ENCODE results near the gene TAF6L.

Gene TAF6L

DNA sequence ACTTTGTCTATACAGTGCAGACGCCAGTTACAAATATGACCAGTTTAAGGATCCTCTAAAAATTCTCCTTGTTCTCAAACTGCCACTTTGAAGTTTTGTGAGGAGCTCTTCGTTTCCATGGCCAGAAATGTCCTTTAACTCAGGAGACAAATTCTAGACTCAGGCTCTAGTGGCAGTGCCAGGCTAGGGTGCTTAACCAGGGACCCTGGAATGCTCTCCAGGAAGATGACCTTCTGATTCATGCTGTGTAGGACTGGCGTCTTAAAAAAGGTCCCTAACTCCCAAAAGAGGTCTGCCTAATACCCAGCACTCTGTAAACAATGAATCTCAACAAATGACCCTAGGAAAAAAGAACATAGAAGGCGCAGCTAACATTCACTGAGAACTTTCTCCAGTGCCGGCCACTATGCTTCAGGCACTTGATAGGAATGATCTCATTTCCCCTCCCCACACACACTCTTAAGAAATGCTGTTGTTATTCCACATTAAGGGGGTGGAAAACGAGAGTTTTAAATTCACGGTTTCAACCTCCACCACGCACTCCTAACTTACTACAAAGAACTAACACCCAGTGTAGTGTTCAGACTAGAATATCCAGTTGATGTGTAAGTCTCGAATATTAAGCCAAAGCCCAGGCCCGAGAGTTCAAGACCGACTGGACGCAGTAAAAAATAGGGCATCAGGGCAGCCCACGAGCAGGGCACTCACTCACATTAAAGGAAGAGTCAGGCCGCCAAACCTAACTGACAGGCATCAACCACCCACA, 33.3 kb downstream of the TAF6L start:
- H3K79me2 ChIP-seq (ENCODE audit: low read length) = peaks cover 29% of the 10 kb centered on the region
- no peak overlapping the region for H2AFZ ChIP-seq (ENCODE audit: low read depth, low read length)
- H3K27me3 ChIP-seq (ENCODE audit: low read depth, low read length) = no peaks in the 10 kb centered on the region
- H4K20me1 ChIP-seq (ENCODE audit: insufficient read depth, low read length) = peaks cover 12% of the 10 kb centered on the region
- peak overlapping the region; percentile 36 for H3K27ac ChIP-seq (ENCODE audit: low read length)
- peaks cover 40% of the 10 kb centered on the region for H3K36me3 ChIP-seq (replicated peaks; ENCODE audit: low read depth, low read length)
- H3K4me3 ChIP-seq (ENCODE audit: low read length) = peak overlapping the region; percentile 79
- peak overlapping the region; percentile 89 for H3K9ac ChIP-seq (ENCODE audit: low read length)
- H3K4me1 ChIP-seq (ENCODE audit: low read length) = peaks cover 35% of the 10 kb centered on the region
- peak overlapping the region; percentile 91 for H3K4me2 ChIP-seq (ENCODE audit: low read length)
- H3K9me3 ChIP-seq (ENCODE audit: insufficient read depth, low read length) = no peaks in the 10 kb centered on the region
- TF ChIP-seq EZH2phosphoT487 (IDR thresholded peaks at IDR 0.05; ENCODE audit: low read depth) = no peak
- TF ChIP-seq, protein P1, sequence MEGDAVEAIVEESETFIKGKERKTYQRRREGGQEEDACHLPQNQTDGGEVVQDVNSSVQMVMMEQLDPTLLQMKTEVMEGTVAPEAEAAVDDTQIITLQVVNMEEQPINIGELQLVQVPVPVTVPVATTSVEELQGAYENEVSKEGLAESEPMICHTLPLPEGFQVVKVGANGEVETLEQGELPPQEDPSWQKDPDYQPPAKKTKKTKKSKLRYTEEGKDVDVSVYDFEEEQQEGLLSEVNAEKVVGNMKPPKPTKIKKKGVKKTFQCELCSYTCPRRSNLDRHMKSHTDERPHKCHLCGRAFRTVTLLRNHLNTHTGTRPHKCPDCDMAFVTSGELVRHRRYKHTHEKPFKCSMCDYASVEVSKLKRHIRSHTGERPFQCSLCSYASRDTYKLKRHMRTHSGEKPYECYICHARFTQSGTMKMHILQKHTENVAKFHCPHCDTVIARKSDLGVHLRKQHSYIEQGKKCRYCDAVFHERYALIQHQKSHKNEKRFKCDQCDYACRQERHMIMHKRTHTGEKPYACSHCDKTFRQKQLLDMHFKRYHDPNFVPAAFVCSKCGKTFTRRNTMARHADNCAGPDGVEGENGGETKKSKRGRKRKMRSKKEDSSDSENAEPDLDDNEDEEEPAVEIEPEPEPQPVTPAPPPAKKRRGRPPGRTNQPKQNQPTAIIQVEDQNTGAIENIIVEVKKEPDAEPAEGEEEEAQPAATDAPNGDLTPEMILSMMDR (IDR thresholded peaks at IDR 0.05; ENCODE audit: low read depth, low read length) = no peak

DNA sequence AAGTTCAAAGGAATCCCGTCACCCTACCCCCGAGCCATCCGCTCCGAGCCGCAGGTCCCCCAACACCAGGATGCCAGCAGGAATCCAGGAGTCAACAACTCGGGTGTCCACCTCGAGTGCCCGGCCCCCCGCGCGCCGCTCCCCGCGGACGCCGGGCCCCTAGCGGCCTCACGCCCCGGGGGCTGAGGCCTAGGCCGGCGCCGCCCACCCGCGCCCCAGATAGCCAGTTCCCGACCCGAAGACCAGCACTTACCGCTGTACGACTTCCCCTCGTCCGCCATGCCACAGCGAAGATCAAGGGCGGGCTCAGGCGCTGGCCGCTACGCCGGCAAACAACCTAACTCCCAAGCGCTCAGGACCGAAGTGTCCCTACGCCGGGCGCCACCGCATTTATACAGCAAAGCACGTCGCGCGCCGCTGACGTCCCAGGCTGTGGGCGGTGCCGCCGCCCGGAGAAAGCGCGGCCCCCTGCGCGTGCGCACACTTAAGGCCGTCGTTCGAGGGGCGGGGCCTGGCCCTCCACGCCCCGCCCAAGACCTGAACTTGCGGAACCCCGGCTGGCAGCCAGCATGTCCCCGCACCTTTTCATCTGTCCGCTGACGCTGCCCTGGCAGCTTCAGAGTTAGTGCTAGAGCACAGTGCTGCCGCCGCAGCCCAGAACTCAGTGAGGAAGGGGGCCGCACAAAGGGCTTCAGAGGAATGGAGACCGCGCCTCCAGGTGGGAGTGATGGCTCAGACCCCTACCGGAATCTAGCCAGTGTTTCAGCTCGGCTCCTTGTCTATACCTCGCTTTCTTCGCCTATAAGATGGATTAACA, 34.1 kb downstream of the TAF6L start, which contains the start of gene NXF1:
TSS of gene NXF1 (minus strand) at position 365 of the 817 bp plus-strand sequence. CDS start at position 281, 84 bp downstream.
- Histone ChIP-seq H3K4me2 (ENCODE audit: low read length) (peak within 1 kb of the TSS; percentile 91), H3K27ac (ENCODE audit: low read length) (peak within 1 kb of the TSS; percentile 65), H3K9ac (ENCODE audit: low read length) (peak within 1 kb of the TSS; percentile 89), H3K4me1 (ENCODE audit: low read length) (peaks cover 35% of the 10 kb centered on the region), H2AFZ (ENCODE audit: low read depth, low read length) (peak within 1 kb of the TSS; percentile 33; the same call in 1 of the 2 replicates), H3K27me3 (ENCODE audit: low read depth, low read length) (no peaks in the 10 kb centered on the region), H3K36me3 (replicated peaks; ENCODE audit: low read depth, low read length) (peaks cover 32% of the 10 kb centered on the region), H3K4me3 (ENCODE audit: low read length) (peak within 1 kb of the TSS; percentile 79), H3K79me2 (ENCODE audit: low read length) (peaks cover 29% of the 10 kb centered on the region), H4K20me1 (ENCODE audit: insufficient read depth, low read length) (peaks cover 12% of the 10 kb centered on the region), H3K9me3 (ENCODE audit: insufficient read depth, low read length) (no peaks in the 10 kb centered on the region)
- no peak for TF ChIP-seq EZH2phosphoT487 (IDR thresholded peaks at IDR 0.05; ENCODE audit: low read depth)
- TF ChIP-seq, protein P1 (IDR thresholded peaks at IDR 0.05; ENCODE audit: low read depth, low read length) = no peak

DNA sequence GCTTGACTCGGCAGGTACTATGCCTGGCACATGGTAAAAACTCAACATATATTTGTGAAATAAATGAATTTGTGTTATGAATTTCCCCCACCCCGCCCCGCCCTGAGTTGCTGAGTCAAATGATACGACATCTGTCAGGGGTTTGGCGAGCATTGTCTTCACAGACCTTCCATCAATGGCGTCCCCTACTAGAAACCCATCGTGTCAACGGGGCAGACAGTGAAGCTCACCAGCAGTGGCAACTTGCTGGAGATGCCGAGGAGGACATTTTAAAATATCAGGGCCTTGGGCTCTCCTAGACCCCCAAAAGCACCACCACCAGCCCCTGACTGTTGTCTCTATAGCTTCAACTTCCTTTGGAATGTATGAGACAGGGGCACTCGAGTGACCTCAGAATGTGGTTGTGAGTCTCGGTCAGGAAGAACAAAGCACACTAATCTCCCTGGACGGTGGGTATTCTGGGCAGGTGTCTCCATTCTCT, 34.8 kb downstream of the TAF6L start:
- Histone ChIP-seq H3K79me2 (ENCODE audit: low read length) (peaks cover 29% of the 10 kb centered on the region), H3K4me3 (ENCODE audit: low read length) (peak overlapping the region; percentile 79), H3K27ac (ENCODE audit: low read length) (peak overlapping the region; percentile 65), H3K4me2 (ENCODE audit: low read length) (peak overlapping the region; percentile 90), H3K4me1 (ENCODE audit: low read length) (peaks cover 35% of the 10 kb centered on the region), H3K27me3 (ENCODE audit: low read depth, low read length) (no peaks in the 10 kb centered on the region), H3K9ac (ENCODE audit: low read length) (peak overlapping the region; percentile 82), H4K20me1 (ENCODE audit: insufficient read depth, low read length) (peaks cover 12% of the 10 kb centered on the region), H3K9me3 (ENCODE audit: insufficient read depth, low read length) (no peaks in the 10 kb centered on the region), H3K36me3 (replicated peaks; ENCODE audit: low read depth, low read length) (peaks cover 28% of the 10 kb centered on the region), H2AFZ (ENCODE audit: low read depth, low read length) (peak overlapping the region; percentile 33; the same call in 1 of the 2 replicates)
- no peak for TF ChIP-seq EZH2phosphoT487 (IDR thresholded peaks at IDR 0.05; ENCODE audit: low read depth)
- TF ChIP-seq, protein P1 (IDR thresholded peaks at IDR 0.05; ENCODE audit: low read depth, low read length) = no peak
